ENCODE results near the gene CFAP77.

The CFAP77 gene

DNA sequence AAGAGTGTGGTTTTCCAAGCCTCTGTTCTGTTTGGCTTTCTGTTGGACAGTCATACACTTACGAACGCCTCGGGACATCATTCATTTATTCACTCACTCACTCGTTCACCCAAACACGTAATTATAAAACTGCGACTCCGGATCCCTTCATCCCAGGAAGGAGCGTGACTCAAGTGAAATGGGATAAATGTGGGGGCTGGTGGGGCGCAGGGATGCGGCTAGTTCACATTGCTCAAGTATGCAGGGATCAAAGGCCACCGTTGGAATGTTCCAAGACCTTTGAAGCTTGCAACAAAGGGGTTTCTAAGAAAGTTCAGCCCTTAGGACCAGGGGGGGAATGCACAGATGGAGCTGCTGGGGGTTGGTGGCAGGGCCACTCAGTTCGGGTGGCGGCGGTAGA, 64.2 kb downstream of the CFAP77 start:
- POLR2A ChIA-PET (ENCODE audit: low non-redundant PET) = no interaction called here
- TF ChIP-seq, protein P1, sequence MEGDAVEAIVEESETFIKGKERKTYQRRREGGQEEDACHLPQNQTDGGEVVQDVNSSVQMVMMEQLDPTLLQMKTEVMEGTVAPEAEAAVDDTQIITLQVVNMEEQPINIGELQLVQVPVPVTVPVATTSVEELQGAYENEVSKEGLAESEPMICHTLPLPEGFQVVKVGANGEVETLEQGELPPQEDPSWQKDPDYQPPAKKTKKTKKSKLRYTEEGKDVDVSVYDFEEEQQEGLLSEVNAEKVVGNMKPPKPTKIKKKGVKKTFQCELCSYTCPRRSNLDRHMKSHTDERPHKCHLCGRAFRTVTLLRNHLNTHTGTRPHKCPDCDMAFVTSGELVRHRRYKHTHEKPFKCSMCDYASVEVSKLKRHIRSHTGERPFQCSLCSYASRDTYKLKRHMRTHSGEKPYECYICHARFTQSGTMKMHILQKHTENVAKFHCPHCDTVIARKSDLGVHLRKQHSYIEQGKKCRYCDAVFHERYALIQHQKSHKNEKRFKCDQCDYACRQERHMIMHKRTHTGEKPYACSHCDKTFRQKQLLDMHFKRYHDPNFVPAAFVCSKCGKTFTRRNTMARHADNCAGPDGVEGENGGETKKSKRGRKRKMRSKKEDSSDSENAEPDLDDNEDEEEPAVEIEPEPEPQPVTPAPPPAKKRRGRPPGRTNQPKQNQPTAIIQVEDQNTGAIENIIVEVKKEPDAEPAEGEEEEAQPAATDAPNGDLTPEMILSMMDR (conservative IDR thresholded peaks at IDR 0.05; ENCODE audit: low read depth) = no peak

DNA sequence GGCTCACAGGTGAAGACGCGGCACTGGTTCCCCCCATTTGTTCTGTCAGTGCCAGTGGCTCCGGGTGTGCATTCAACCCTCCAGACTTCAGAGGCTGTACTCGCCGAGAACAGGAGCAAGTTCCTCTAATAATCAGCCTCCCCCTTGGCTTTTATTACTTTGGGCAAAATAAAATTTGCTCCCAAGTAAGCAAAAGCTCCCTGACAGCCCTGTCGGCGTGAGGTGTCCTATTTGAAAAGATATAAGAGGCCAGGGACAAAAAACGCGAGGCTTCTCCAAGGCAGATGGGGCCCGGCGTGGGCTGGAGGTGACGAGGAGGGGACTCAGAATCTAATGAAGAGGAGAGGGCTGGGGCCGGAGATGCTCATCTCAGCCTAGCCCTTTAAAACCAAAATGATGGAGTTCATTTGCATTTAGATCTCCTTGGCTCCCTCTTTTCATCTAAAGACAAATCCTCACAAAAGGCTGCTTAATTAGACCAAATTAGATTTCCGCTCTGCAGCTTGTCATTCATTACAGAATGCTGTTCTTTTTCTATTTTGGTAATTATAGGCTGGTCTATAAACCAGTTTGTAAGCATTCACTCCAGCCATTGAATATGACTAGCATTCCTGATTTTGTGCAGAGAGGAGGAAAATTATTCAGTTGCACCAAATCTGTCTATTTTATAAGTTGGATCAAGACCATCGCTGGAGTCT, 68.5 kb downstream of the CFAP77 start:
- CTCF ChIA-PET = interaction anchor here (0.6 to 1.3 kb wide), 2 partner anchors 29 to 570 kb away, joined by 3 read pairs; no protein-coding TSS in a partner anchor
- no peak overlapping the region for H3K27ac ChIP-seq
- TF ChIP-seq, protein P1 (conservative IDR thresholded peaks at IDR 0.05; ENCODE audit: low read depth) = no peak
- DNase-seq (ENCODE audit: low spot score) = no peak
- POLR2A ChIA-PET (ENCODE audit: low non-redundant PET) = no interaction called here

More for the DNA sequence above, 64.2 kb downstream of the CFAP77 start:
- no peak overlapping the region for H3K27ac ChIP-seq
- CTCF ChIA-PET = no interaction called here
- no peak for DNase-seq (ENCODE audit: low spot score)

DNA sequence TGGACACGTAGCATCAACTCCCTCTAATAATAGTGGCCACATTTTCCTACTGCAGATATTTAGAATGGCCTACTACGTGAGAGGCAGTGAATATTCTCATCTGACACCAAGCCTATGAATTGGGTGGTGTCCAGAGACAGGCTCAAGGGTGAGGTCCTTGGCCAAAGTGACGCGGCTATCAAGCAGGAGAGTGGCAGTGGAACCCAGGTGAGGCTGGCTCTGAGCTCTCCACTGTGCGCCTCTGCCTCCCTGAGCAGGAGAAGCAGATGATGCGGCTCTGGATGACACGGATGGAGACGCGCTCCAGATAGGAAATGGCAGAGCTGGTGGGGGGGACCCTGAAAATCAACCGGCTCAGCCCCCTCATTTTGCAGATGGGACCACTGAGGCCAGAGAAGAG, 69.7 kb downstream of the CFAP77 start:
- POLR2A ChIA-PET (ENCODE audit: low non-redundant PET) = no interaction called here
- no peak overlapping the region for H3K27ac ChIP-seq
- CTCF ChIA-PET = interaction anchor here (1.3 kb wide), 1 partner anchor 27 kb away, joined by 3 read pairs; no protein-coding TSS in a partner anchor
- TF ChIP-seq, protein P1 (conservative IDR thresholded peaks at IDR 0.05; ENCODE audit: low read depth) = no peak
- no peak for DNase-seq (ENCODE audit: low spot score)

DNA sequence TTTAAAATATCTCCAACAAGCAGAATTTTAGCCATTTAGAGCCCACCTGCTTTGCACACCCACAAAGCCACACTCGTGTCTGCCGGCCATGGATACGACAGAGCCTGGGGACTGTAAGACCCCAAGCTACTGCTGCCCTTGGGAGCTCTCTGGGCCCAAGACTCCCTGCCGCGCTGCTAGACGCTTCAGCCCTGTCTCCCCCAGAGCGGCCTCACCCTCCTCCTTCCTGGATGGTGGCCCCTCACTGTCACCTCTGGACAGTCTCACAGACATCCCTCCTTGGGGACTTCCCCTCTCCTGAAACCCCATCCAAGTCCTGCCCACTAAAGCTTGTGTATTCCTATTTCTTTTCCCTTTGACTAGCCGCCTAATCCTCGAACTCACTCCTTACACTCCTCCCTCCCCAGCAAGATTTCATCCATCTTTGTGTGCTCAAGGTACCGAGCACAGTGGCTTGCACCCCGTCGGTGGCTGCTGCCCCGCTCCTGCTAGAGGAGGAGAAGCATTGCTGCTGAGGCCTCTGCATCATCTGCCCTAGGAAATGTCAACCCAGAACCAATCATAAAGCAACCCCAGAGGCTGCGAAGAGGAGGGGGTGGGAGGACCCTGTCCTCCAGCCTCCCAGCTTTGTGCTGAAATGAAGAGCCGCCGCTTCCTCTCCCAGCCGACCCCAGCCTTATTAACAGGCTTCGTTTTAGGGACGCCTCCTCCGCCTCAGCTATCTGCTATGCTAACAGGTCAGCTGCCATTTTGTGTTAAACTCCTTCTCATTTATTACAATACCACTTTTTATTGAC, 71.2 kb downstream of the CFAP77 start:
- TF ChIP-seq, protein P1 (conservative IDR thresholded peaks at IDR 0.05; ENCODE audit: low read depth) = no peak
- no peak overlapping the region for H3K27ac ChIP-seq
- DNase-seq (ENCODE audit: low spot score) = no peak
- CTCF ChIA-PET = interaction anchor here (0.6 to 0.7 kb wide), 2 partner anchors 312 to 908 kb away, joined by 3 to 7 read pairs; no protein-coding TSS in a partner anchor
- POLR2A ChIA-PET (ENCODE audit: low non-redundant PET) = no interaction called here

DNA sequence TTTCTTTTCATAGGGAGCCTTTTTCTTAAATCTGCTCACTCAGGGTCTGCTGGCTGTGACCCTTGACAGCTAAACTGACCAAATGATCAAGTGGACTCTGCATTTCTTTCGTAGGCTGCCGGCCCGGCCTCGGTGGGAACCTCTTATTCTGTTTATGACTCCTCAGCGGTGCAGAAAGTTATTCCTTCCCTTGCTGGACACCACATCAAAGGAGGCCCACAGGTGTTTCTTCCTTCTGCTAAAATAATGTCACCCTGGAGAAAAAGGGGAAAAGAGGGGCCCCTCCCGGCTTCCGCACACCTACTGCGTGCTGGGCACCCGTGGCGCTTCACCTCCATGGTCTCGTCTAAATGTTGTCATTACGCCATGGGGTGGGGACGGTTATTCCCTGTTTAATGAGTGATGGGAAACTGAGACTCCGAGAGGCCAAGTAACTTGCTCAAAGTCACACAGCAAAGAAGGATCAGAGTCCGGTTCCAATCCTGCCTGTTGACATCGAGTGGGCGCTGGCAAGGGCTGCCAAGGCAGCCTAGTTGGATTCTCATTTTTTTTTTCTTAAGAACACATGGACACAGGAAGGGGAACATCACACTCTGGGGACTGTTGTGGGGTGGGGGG, 72.3 kb downstream of the CFAP77 start:
- H3K27ac ChIP-seq = no peak overlapping the region
- no peak for DNase-seq (ENCODE audit: low spot score)
- CTCF ChIA-PET = no interaction called here
- POLR2A ChIA-PET (ENCODE audit: low non-redundant PET) = no interaction called here
- TF ChIP-seq, protein P1 (conservative IDR thresholded peaks at IDR 0.05; ENCODE audit: low read depth) = no peak

DNA sequence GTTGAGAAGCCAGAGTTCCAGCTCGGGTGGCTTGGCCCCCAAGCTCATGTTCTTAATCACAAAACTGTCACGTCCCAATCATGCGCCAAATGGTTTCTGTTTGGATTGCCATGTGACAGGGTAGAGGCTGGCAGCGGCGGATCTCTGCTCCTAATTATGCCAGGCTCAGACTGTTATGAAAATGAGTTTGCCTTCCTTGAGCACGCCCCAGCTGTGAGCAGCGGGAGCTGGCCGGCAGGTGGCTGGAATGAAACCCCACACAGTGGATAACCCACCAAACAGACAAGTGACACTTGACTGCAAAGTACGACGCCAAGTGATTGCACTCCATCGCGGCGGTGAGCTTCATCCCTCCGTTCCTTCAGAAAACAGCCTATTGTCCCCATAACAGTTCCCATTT, 75.4 kb downstream of the CFAP77 start:
- DNase-seq (ENCODE audit: low spot score) = no peak
- no peak overlapping the region for H3K27ac ChIP-seq
- TF ChIP-seq, protein P1 (conservative IDR thresholded peaks at IDR 0.05; ENCODE audit: low read depth) = no peak
- ChIA-PET CTCF (interaction anchor here (0.5 to 1.4 kb wide), 5 partner anchors 22 to 1105 kb away, joined by 3 to 7 read pairs (median 4); no protein-coding TSS in a partner anchor), POLR2A (ENCODE audit: low non-redundant PET) (no interaction called here)

All from RWPE1 (cell line).